Measurements from ENCODE around the gene TNS4. TPM values are rescaled to one million over a fixed set of nuclear protein-coding genes. Genes with fewer than 3 reads are reported as not detected.

Gene TNS4
- polyA plus RNA-seq, 2 of the 4 experiments (the other 2 are of a cell fraction), result 24.2 to 73.5 TPM

GRCh38 chr17:40498281-40499084 is 2.9 kb downstream of the TNS4 start (continued):
- TF ChIP-seq EHF (CRISPR knock-in tag; IDR thresholded peaks at IDR 0.05), result no peak
- no peak for TF ChIP-seq JUNB (IDR thresholded peaks at IDR 0.05)
- TF ChIP-seq TFCP2L1 (CRISPR knock-in tag; IDR thresholded peaks at IDR 0.05), result no peak
- TF ChIP-seq RARB (CRISPR knock-in tag; IDR thresholded peaks at IDR 0.05), result no peak
- no peak for TF ChIP-seq NFE2L2 (conservative IDR thresholded peaks at IDR 0.05; ENCODE audit: low read length)
- no peak for TF ChIP-seq POLR2AphosphoS2 (conservative IDR thresholded peaks at IDR 0.05; ENCODE audit: low read length)
- no peak for TF ChIP-seq BCL3 (IDR thresholded peaks at IDR 0.05)
- TF ChIP-seq HDAC2 (IDR thresholded peaks at IDR 0.05), result 0 out of 2 replicates have a peak, but pooled peaks have one; percentile 28
- no peak for TF ChIP-seq FOXS1 (CRISPR knock-in tag; IDR thresholded peaks at IDR 0.05)

GRCh38 chr17:40497695-40498094 is 3.7 kb downstream of the TNS4 start:
- Histone ChIP-seq H3K9me3 (no peaks in the 10 kb centered on the region), H3K27ac (peak overlapping the region; percentile 96 to 97), H3K4me3 (peak overlapping the region; percentile 60), H3K4me1 (peaks cover 91% of the 10 kb centered on the region), H3K4me2 (peak overlapping the region; percentile 94)
- FAIRE-seq, result no peak
- DNase-seq (ENCODE audit: low read depth in 1 of 2, low spot score in 1 of 2), result peak in 1 of 2 experiments; percentile 63
- peak; percentile 4 to 12; a peak in 4 of 6 replicates for ATAC-seq
- WGBS (ENCODE audit: missing lambda C conversion rate), result 35% methylated on average over 1 of the region's 2 CpGs
- ChIA-PET POLR2A (interaction anchor here (0.6 to 2.4 kb wide), 9 partner anchors 9 to 62 kb away, joined by 3 to 21 read pairs (median 4); no protein-coding TSS in a partner anchor), CTCF (interaction anchor here (0.6 to 7.7 kb wide), 8 partner anchors 10 to 63 kb away, joined by 4 to 91 read pairs (median 22); no protein-coding TSS in a partner anchor)
- TF ChIP-seq ZSCAN20 (CRISPR knock-in tag; IDR thresholded peaks at IDR 0.05) (no peak), CBX8 (IDR thresholded peaks at IDR 0.05) (no peak), EHF (CRISPR knock-in tag; IDR thresholded peaks at IDR 0.05) (0 out of 2 replicates have a peak, but pooled peaks have one; percentile 18), ESRRA (IDR thresholded peaks at IDR 0.05; ENCODE audit: borderline replicate concordance, low read length) (no peak), FOXS1 (CRISPR knock-in tag; IDR thresholded peaks at IDR 0.05) (no peak), MAX (IDR thresholded peaks at IDR 0.05) (no peak), JUNB (IDR thresholded peaks at IDR 0.05) (no peak), JUN (IDR thresholded peaks at IDR 0.05) (peak; percentile 28 to 41; a peak in 1 of 5 replicates), REST (IDR thresholded peaks at IDR 0.05) (no peak), BHLHE40 (IDR thresholded peaks at IDR 0.05; ENCODE audit: low read depth, low read length) (no peak), FOSB (CRISPR knock-in tag; IDR thresholded peaks at IDR 0.05) (peak; percentile 55; the same call in 1 of the 2 replicates), HOXA7 (CRISPR knock-in tag; IDR thresholded peaks at IDR 0.05) (peak; percentile 40; the same call in 1 of the 2 replicates)
